ENCODE measurements around the gene TUBG2.

- TF ChIP-seq CTCF (IDR thresholded peaks at IDR 0.05) (no peak), ATF2 (CRISPR knock-in tag; IDR thresholded peaks at IDR 0.05; ENCODE audit: borderline replicate concordance, low read depth) (no peak)
Observed at GRCh38 chr17:42673266-42673884, 14.3 kb downstream of the TUBG2 start.

Data from WTC11 (cell line).